HepG2 (cell line): ENCODE results near the gene ZNF618. TPM values are rescaled to one million over a fixed set of nuclear protein-coding genes. Genes with fewer than 3 reads are reported as not detected.

Experiments used
- ATF1 ChIP-seq: IDR thresholded peaks from 2 replicates; pipeline ENCODE4 v1.6.1; 2016; ENCODE audit warnings: mild to moderate bottlenecking, control low read depth
- CBX5 ChIP-seq: sonication (generic); formaldehyde crosslinking; IDR thresholded peaks from 2 replicates; pipeline ENCODE4 v1.4.0; 2020; ENCODE audit warnings: missing genetic modification reagents, borderline replicate concordance
- CEBPB ChIP-seq: IDR thresholded peaks from 2 replicates; pipeline ENCODE4 v1.6.1; 2011; ENCODE audit warnings: low read depth, low read length, improper control_type of control experiment, borderline replicate concordance
- DR1 ChIP-seq: sonication (generic); formaldehyde crosslinking; IDR thresholded peaks from 2 replicates; pipeline ENCODE4 v1.8.0; 2021; ENCODE audit warnings: mild to moderate bottlenecking, missing genetic modification reagents, inconsistent platforms
- ELF4 ChIP-seq: sonication (generic); formaldehyde crosslinking; IDR thresholded peaks from 2 replicates; pipeline ENCODE4 v1.5.0; 2020; ENCODE audit warnings: missing genetic modification reagents, mild to moderate bottlenecking, moderate library complexity, borderline replicate concordance
- HCFC1 ChIP-seq: fragments of 150-350 bp; IDR thresholded peaks from 2 replicates; pipeline ENCODE4 v1.6.1; 2014; ENCODE audit warnings: low read depth, low read length
- HNRNPLL ChIP-seq: fragments of 200-400 bp; formaldehyde crosslinking; IDR thresholded peaks from 2 replicates; pipeline ENCODE4 v1.6.1; 2017; ENCODE audit warnings: mild to moderate bottlenecking, low read depth, low read length; ENCODE audit not compliant: poor library complexity, severe bottlenecking
- KLF12 ChIP-seq: sonication (generic); formaldehyde crosslinking; IDR thresholded peaks from 2 replicates; pipeline ENCODE4 v1.4.0; 2020; ENCODE audit warnings: missing genetic modification reagents, borderline replicate concordance
- MIER3 ChIP-seq: IDR thresholded peaks from 2 replicates; pipeline ENCODE4 v1.6.1; 2016; ENCODE audit warnings: missing compliant biosample characterization, borderline replicate concordance
- NCOA1 ChIP-seq: sonication (generic); formaldehyde crosslinking; IDR thresholded peaks from 2 replicates; pipeline ENCODE4 v1.9.0; 2021; ENCODE audit warnings: missing genetic modification reagents
- SKI ChIP-seq: fragments of 450-650 bp; IDR thresholded peaks from one replicate; pipeline ENCODE4 v1.6.1; 2018; ENCODE audit warnings: mild to moderate bottlenecking; ENCODE audit not compliant: partially characterized antibody
- ZFY ChIP-seq: sonication (generic); formaldehyde crosslinking; IDR thresholded peaks from 2 replicates; pipeline ENCODE4 v1.4.0; 2020; ENCODE audit warnings: missing genetic modification reagents
- ZNF180 ChIP-seq: sonication (generic); formaldehyde crosslinking; IDR thresholded peaks from 2 replicates; pipeline ENCODE4 v1.4.0; 2020; ENCODE audit warnings: low read depth, missing genetic modification reagents, borderline replicate concordance
- ZNF432 ChIP-seq: sonication (generic); formaldehyde crosslinking; IDR thresholded peaks from 2 replicates; pipeline ENCODE4 v1.5.0; 2020; ENCODE audit warnings: missing genetic modification reagents, mild to moderate bottlenecking, borderline replicate concordance
- ZNF496 ChIP-seq: sonication (generic); formaldehyde crosslinking; IDR thresholded peaks from 2 replicates; pipeline ENCODE4 v1.8.1; 2023; ENCODE audit warnings: mild to moderate bottlenecking, moderate library complexity, missing genetic modification reagents; ENCODE audit not compliant: insufficient replicate concordance
- ZNF549 ChIP-seq: sonication (generic); formaldehyde crosslinking; IDR thresholded peaks from 2 replicates; pipeline ENCODE4 v1.5.0; 2020; ENCODE audit warnings: missing genetic modification reagents
- ZNF720 ChIP-seq: sonication (generic); formaldehyde crosslinking; IDR thresholded peaks from 2 replicates; pipeline ENCODE4 v1.4.0; 2020; ENCODE audit warnings: missing genetic modification reagents
- ZNF841 ChIP-seq: sonication (generic); formaldehyde crosslinking; IDR thresholded peaks from 2 replicates; pipeline ENCODE4 v1.8.1; 2023; ENCODE audit warnings: missing genetic modification reagents, borderline replicate concordance
- polyA plus RNA-seq, 8 experiments: library from polyadenylated mRNA; depleted of rRNA in 3 of 8; stranded (reverse) in 7 of 8; unstranded in 1 of 8; fragments of >200 nt; fragmentation: Illumina TruSeq in 4 of 8; extraction: Trizol in 4 of 8; gene quantifications; 2 replicates each; pipeline versions ENCODE4 v1.2.1 to v1.2.3, GENCODE V29; 2011 to 2016; ENCODE audit warnings: low read depth in 4 of 8, missing spikeins in 1 of 8, mixed read lengths in 1 of 8; ENCODE audit not compliant: insufficient read depth in 1 of 8
- total RNA-seq, 5 experiments: library from RNA; depleted of rRNA; stranded (reverse); fragments of >200 nt; fragmentation: Illumina TruSeq; extraction: Trizol; gene quantifications; 2 replicates each; pipeline ENCODE4 v1.2.3, GENCODE V29; 2016; ENCODE audit warnings: low read depth in 1 of 5
- TF ChIP-seq, protein P1 (sequence below): sonication (generic); formaldehyde crosslinking; IDR thresholded peaks from one replicate; pipeline ENCODE4 v1.5.1; 2020; ENCODE audit warnings: mild to moderate bottlenecking, missing genetic modification reagents; ENCODE audit errors: not compliant biosample characterization
- TF ChIP-seq, protein P2 (sequence below): sonication (generic); formaldehyde crosslinking; IDR thresholded peaks from 2 replicates; pipeline ENCODE4 v1.4.0; 2020; ENCODE audit warnings: mild to moderate bottlenecking, missing genetic modification reagents, borderline replicate concordance

The ZNF618 gene
- total and polyA plus RNA-seq, 2 of the 13 experiments (the other 11 are each of a cell fraction or from before 2014, with no cell fraction given) = 0.07 TPM

DNA sequence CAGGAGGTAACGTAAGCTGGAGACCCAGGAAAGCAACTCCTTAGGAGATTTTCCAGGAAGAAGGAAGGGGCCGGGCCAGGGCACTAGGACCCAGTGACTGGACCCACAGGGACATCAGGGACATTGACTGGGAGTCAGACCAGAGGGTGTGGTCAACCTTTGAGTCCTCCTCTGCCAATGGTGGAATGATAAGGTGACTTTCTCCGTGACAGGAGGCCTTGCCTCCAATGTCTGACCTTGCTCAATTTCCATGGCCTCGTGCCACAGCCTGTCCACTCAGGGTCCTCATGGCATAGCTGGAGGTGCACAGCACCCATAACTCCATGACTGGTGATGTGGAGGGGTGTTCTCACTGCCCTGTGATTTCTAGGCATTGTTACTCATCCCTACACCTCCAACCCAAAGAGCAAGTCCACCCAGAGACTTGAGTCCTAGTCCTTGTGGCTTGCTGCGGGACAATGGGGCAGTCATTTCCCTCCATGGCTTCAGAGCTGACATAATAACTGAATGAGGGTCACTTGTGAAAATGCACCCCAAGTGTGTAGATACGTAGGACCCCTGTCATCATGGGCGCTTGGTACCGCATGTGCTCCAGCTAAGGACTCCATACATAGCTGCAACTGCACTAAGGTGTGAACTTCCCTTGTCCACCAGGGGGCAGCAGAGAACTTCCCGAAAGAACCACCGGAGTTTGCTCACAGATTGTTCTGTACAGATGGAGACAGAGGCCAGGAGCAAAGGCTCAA, 206.1 kb downstream of the ZNF618 start (continued):
- TF ChIP-seq CEBPB (peak; percentile 86; the same call in 1 of the 2 replicates), KLF12 (CRISPR knock-in tag) (no peak), CBX5 (CRISPR knock-in tag) (peak; percentile 58; the same call in 1 of the 2 replicates), ATF1 (CRISPR knock-in tag) (no peak), MIER3 (CRISPR knock-in tag) (peak; percentile 71; the same call in 1 of the 2 replicates), HCFC1 (no peak), ZNF720 (0 out of 2 replicates have a peak, but pooled peaks have one; percentile 75), DR1 (CRISPR knock-in tag) (no peak), ELF4 (CRISPR knock-in tag) (no peak; the same call in 1 of the 2 replicates), ZNF841 (no peak), ZNF432 (CRISPR knock-in tag) (no peak), ZNF496 (CRISPR knock-in tag) (no peak), ZNF180 (CRISPR knock-in tag) (no peak), HNRNPLL (no peak), ZFY (CRISPR knock-in tag) (no peak; the same call in none of the 2 replicates), SKI (peak; percentile 41), ZNF549 (CRISPR knock-in tag) (no peak), NCOA1 (CRISPR knock-in tag) (peak; percentile 33; the same call in 1 of the 2 replicates)
- TF ChIP-seq, protein P1, sequence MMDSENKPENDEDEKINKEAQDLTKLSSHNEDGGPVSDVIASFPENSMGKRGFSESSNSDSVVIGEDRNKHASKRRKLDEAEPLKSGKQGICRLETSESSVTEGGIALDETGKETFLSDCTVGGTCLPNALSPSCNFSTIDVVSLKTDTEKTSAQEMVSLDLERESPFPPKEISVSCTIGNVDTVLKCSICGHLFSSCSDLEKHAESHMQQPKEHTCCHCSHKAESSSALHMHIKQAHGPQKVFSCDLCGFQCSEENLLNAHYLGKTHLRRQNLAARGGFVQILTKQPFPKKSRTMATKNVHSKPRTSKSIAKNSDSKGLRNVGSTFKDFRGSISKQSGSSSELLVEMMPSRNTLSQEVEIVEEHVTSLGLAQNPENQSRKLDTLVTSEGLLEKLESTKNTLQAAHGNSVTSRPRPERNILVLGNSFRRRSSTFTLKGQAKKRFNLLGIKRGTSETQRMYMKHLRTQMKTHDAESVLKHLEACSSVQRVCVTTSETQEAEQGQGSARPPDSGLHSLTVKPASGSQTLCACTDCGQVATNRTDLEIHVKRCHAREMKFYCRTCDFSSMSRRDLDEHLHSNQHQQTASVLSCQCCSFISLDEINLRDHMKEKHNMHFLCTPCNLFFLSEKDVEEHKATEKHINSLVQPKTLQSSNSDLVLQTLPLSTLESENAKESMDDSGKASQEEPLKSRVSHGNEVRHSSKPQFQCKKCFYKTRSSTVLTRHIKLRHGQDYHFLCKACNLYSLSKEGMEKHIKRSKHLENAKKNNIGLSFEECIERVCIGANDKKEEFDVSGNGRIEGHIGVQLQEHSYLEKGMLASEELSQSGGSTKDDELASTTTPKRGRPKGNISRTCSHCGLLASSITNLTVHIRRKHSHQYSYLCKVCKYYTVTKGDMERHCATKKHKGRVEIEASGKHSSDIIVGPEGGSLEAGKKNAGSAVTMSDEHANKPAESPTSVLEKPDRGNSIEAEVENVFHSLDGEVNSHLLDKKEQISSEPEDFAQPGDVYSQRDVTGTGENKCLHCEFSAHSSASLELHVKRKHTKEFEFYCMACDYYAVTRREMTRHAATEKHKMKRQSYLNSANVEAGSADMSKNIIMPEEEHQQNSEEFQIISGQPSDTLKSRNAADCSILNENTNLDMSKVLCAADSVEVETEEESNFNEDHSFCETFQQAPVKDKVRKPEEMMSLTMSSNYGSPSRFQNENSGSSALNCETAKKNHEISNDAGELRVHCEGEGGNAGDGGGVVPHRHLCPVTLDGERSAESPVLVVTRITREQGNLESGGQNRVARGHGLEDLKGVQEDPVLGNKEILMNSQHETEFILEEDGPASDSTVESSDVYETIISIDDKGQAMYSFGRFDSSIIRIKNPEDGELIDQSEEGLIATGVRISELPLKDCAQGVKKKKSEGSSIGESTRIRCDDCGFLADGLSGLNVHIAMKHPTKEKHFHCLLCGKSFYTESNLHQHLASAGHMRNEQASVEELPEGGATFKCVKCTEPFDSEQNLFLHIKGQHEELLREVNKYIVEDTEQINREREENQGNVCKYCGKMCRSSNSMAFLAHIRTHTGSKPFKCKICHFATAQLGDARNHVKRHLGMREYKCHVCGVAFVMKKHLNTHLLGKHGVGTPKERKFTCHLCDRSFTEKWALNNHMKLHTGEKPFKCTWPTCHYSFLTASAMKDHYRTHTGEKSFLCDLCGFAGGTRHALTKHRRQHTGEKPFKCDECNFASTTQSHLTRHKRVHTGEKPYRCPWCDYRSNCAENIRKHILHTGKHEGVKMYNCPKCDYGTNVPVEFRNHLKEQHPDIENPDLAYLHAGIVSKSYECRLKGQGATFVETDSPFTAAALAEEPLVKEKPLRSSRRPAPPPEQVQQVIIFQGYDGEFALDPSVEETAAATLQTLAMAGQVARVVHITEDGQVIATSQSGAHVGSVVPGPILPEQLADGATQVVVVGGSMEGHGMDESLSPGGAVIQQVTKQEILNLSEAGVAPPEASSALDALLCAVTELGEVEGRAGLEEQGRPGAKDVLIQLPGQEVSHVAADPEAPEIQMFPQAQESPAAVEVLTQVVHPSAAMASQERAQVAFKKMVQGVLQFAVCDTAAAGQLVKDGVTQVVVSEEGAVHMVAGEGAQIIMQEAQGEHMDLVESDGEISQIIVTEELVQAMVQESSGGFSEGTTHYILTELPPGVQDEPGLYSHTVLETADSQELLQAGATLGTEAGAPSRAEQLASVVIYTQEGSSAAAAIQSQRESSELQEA (CRISPR knock-in tag) = no peak
- TF ChIP-seq, protein P2, sequence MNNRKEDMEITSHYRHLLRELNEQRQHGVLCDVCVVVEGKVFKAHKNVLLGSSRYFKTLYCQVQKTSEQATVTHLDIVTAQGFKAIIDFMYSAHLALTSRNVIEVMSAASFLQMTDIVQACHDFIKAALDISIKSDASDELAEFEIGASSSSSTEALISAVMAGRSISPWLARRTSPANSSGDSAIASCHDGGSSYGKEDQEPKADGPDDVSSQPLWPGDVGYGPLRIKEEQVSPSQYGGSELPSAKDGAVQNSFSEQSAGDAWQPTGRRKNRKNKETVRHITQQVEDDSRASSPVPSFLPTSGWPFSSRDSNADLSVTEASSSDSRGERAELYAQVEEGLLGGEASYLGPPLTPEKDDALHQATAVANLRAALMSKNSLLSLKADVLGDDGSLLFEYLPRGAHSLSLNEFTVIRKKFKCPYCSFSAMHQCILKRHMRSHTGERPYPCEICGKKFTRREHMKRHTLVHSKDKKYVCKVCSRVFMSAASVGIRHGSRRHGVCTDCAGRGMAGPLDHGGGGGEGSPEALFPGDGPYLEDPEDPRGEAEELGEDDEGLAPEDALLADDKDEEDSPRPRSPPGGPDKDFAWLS (CRISPR knock-in tag) = no peak
